Hypothalamus (tissue), 51 donors: Measurements from ENCODE around the gene TMPRSS4.

Experiments
- DNase-seq, 51 donors: peaks; one replicate each; lab custom pipeline; 2025; lab: John Stamatoyannopoulos, UW

TMPRSS4 gene

GRCh38 chr11:118128721-118129470 is 52.0 kb downstream of the TMPRSS4 start:
- no peak for DNase-seq

- DNase-seq = no peak
Observed at GRCh38 chr11:118129471-118130172, 52.7 kb downstream of the TMPRSS4 start.

- DNase-seq = no peak
Observed at GRCh38 chr11:118132385-118133151, 55.7 kb downstream of the TMPRSS4 start.

- DNase-seq = no peak
Observed at GRCh38 chr11:118133816-118134215, 56.9 kb downstream of the TMPRSS4 start.

GRCh38 chr11:118135051-118135795 is 58.3 kb downstream of the TMPRSS4 start:
- DNase-seq = no peak

- DNase-seq = no peak
Observed at GRCh38 chr11:118135796-118136165, 58.9 kb downstream of the TMPRSS4 start.

GRCh38 chr11:118136341-118136740 is 59.5 kb downstream of the TMPRSS4 start:
- no peak for DNase-seq

- no peak for DNase-seq
Observed at GRCh38 chr11:118136801-118137200, 59.9 kb downstream of the TMPRSS4 start.

- DNase-seq = no peak
Observed at GRCh38 chr11:118138839-118139420, 62.1 kb downstream of the TMPRSS4 start.

GRCh38 chr11:118139578-118139977 is 62.7 kb downstream of the TMPRSS4 start:
- DNase-seq = no peak

- DNase-seq = no peak
Observed at GRCh38 chr11:118142081-118142480, 65.2 kb downstream of the TMPRSS4 start.

- peak in 6 of 51 donors; percentile 4 to 20 (median 14) for DNase-seq
Observed at GRCh38 chr11:118142809-118143208, 65.9 kb downstream of the TMPRSS4 start.

- no peak for DNase-seq
Observed at GRCh38 chr11:118143661-118144185, 66.8 kb downstream of the TMPRSS4 start.

GRCh38 chr11:118144301-118145268 is 67.7 kb downstream of the TMPRSS4 start:
- DNase-seq = peak in 1 of 51 donors; percentile 42

GRCh38 chr11:118145285-118146227 is 68.7 kb downstream of the TMPRSS4 start:
- DNase-seq = peak in 49 of 51 donors; percentile 24 to 85 (median 67)

- no peak for DNase-seq
Observed at GRCh38 chr11:118146554-118146953, 69.7 kb downstream of the TMPRSS4 start.

GRCh38 chr11:118147502-118147901 is 70.6 kb downstream of the TMPRSS4 start:
- DNase-seq = no peak

- no peak for DNase-seq
Observed at GRCh38 chr11:118148240-118148639, 71.4 kb downstream of the TMPRSS4 start.
